HG03439 (cell line): ENCODE measurements around the gene NCAPD3.
"Not testable (repeated sequence)": the region's sequence is repeated elsewhere in the genome, so short reads cannot be mapped to it uniquely, and the experiment has no call there.

Experiments
- ATAC-seq: cut with Tn5 transposase; IDR thresholded peaks from one replicate; pipeline ENCODE4 v1.9.1; 2021; ENCODE audit warnings: mild to moderate bottlenecking, moderate library complexity; ENCODE audit not compliant: unreplicated experiment

Gene NCAPD3

DNA sequence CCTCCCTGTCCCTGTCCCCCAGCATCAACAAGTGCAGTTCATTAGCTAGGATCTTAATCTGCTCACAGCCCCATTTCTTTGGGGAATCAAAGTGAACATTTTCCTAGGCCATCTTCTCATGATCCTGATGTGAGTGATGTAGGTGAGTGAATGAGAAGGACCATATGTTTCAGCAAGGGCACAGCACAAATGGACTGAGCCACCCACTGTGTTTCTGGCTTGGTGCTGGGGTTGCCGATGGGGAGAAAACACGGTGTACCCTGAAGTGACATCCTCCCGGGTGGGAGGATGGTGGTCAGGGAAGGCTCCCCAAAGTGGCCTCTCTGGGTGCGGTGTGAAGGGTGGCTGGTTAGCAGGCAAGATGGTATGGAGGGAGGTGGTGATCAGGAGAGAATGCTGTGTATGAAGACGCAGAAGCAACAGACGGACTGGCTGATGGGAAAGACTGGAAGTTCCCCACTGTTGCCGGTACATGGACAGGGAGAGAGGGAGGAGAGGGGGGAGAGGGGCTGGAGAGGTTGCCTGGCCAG is 82.7 kb downstream of the NCAPD3 start:
- ATAC-seq: no peak

DNA sequence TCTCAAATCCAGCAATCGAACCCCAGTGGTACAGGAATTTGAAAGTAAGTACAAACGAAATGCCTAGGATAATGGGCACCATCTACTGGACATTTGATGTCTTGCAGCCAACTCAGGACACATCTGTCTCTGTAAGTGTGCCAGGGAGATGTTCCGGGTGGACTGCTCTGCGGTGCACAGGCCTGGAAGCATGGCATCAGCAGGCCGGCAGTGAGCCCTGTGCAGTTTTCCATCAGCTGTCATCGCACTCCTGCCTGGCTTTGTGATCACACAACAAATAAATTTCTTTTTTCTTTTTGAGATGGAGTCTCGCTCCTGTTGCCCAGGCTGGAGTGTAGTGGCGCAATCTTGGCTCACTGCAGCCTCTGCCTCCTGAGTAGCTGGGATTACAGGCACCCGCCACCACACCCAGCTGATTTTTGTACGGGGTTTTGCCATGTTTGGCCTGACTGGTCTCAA is 83.9 kb downstream of the NCAPD3 start:
- no peak for ATAC-seq

DNA sequence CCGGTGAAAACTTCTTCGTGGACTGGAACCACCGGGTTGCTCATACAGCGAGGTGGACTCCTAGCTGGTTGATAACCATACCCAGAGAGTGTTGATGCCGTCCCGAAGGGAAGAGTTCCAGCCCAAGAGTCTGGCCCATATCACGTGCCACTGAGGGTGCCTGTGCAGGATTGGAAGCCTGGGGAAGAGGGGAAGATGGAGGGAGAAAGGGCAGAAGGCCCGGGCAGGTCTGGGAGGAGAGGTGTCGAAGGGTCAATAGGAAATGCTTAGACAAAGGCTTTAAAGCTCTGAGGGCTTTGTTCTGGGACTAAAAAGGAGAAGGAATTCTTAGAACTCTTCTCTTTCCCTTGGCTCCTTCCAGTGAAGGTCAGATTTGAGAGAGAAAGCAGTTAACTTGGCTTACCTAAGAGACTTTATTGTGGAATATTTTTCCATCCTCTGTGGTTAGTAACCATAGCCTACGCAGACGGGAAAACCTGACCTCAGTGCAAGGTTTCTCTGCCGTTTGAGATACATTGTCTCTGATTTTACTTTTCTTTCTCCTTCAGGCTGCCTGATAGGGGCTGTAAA is 84.4 kb downstream of the NCAPD3 start:
- ATAC-seq: no peak

DNA sequence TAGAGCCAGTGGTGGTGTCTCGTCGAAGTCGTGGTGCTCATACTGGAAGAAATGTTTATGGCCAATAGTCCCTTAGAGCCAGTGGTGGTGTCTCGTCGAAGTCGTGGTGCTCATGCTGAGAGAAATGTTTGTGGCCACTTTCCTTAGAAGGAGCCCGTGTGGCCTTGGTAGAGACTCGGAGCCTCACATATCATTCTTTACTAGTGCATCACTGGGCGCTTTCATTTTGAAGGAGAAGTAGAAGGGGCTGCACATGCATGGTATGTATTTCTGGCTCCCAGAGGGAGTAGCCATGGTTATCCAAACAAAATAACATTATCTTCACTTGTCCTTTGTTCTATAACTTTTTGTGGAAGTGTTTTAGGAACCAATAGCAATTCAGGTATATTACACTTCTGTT is 85.4 kb downstream of the NCAPD3 start:
- no peak for ATAC-seq

DNA sequence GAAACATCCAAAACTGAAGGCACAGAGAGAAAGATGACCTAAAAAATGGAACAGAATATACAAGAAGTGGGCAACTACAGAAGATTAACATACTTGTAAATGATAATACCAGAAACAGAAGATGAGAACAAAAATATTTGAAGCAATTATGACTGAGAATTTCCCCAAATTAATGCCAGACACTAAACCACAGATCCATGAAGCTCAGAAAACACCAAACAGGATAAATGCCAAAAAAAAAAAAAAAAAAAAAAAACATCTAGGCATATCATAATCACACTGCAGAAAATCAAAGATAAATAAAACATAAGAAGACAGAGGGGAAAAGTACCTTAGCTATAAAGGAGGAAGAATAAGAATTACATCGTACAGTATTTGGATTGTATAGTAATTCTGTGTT is 89.6 kb downstream of the NCAPD3 start:
- no peak for ATAC-seq

DNA sequence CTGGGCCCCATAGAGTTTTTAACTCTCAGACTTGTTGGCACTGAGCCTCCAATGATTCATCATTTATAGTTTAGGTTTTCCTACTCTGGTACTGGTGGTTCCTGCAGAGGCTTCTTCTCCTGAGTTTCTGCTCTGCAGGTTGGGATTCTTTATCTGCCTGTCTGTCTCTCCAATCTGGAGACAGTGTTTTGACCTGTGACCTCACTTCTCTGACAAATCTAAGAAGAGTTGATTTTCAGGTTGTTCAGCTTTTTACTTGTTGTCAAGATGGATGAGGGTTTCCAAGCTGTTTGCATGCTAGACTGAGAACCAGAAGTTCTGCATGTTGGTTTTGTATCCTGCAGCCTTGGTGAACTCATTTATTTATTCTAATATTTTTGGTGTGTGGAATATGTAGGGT is 91.0 kb downstream of the NCAPD3 start:
- no peak for ATAC-seq

DNA sequence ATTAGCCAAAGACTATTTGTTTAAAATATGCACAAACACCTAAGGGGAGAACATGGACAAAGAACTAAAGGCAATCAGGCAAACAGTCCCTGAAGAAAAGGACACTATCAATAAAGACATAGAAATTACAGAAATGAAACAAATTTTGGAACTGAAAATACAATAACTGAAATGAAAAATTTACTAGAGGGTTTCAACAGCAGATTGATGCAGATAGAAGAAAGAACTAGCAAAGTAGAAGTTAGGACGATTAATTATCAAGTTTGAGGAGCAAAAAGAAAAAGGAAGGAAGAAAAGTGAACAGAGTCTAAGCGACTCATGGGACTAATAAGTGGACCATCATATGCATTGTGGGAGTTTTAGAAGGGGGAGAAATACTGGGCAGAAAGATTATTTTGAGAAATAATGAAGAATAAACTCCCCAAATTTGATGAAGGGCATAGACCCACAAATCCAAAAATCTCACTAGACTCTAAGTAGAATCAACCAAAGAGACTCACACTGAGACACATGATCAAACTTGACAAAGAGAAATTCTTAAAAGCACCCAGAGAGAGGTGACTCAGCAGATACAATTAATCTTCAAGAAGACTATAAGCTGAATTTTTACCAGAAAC is 92.0 kb downstream of the NCAPD3 start:
- ATAC-seq: no peak

DNA sequence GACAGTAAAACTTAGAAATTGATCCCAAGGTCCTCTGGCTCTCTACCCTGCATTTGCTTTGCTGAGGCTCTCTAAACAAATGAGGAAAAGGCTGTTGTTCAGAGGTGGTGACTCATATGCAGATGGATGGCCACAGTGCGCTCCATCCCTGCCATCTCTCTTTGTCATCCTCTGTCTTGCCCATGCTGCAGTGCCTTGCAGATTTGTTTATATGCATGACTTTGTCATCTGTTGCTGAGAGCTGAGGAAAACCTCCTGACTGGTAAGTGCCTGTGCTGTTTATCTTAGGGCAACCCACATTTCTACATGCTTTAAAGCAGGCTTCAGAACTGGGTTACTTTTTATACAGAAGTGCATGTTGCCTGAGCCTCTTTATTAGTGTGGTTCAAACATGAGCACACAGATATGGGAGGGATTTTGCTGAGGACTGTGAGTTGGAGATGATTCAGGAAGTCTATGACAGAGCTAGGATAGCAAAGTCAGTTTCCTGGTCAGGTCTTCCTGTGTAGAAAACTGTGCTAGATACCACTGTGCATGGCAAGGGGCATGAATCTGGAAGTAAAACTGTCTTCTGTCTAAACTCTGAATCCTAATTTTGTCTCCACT is 97.4 kb downstream of the NCAPD3 start:
- ATAC-seq: no peak

DNA sequence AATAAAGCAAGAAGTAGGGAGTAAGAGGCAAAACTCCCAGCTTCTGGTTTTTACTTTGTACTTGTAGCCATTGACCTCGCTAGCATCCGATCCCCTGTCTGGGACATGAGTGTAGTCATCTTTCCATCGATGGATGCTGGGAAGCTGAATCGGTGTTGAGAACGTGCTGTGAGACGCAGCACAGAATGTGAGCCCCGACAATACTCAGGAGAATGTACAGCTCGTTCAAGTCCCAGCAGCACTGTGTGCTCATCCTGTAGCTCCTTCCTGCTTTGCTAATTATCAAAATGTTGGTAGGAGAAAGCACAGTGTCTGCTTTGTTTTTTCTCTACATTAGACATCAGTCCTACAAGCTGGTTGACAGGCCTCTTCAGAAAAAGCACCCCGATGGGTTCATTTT is 98.3 kb downstream of the NCAPD3 start:
- no peak for ATAC-seq

DNA sequence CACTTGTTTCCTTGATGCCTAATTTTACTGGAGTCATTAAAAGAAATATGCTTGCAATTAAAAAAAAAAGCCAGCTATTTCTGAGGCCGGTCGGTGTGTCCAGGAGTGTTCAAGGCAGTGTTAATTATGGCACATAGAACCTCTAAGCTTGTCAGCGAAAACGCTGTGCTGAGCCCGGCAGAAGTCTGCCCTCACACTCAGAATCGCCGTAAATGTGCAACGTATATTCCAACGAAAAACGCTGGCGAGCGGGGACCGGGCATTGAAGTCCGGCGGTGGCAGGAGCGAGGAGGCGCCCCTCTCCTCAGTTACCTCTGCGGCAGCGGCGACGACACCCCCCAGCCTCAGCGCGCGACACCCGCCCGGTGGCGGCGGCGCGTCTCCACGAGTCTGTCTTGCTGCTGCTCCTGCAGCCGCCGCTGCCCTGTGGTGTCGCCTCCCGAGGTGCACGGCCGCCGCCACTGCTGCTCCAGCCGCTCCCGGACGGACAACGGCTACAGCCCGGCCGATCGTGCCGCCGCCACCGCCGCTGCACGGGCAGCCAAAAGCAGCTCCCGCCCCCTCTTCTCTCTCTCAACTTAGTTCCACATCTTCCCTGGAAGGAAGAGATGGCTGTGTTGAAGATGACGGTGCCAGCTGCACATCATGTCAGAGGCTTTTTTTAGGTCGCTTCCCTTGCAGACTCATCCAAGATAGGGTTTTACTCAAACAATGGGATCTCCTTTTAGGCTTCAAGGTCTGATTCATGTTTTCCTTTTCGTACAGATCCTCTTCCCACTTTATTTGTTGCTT is 98.9 kb downstream of the NCAPD3 start:
- ATAC-seq: no peak

DNA sequence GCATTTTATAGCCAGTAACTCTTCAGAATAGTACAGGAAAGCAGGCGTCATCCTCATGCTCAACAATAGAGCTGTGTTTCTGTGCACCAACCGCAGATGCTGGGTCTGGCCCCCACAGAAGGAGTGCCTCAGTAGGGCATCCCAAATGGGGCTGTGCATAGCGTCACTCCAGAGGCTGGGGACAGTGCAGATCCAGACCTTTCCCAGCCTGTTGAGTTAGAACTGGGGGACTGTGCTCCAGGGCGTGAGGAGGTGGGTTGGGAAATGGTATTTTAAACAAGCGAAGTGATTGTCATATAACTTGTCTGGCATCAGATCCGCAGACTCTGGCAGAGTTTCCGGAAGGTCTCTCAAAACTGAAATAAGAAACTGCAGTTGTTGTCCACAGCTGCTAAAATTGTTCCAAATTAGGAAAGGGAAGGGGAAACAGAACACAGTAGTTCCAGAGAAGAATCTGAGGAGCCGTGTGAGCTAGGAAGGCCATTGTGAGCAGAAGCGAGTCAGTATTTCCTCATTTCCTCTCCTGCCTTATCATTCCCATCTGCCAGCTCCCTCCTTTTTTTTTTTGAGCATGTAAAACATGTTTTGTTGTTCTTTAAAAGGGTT is 102.7 kb downstream of the NCAPD3 start:
- no peak for ATAC-seq

DNA sequence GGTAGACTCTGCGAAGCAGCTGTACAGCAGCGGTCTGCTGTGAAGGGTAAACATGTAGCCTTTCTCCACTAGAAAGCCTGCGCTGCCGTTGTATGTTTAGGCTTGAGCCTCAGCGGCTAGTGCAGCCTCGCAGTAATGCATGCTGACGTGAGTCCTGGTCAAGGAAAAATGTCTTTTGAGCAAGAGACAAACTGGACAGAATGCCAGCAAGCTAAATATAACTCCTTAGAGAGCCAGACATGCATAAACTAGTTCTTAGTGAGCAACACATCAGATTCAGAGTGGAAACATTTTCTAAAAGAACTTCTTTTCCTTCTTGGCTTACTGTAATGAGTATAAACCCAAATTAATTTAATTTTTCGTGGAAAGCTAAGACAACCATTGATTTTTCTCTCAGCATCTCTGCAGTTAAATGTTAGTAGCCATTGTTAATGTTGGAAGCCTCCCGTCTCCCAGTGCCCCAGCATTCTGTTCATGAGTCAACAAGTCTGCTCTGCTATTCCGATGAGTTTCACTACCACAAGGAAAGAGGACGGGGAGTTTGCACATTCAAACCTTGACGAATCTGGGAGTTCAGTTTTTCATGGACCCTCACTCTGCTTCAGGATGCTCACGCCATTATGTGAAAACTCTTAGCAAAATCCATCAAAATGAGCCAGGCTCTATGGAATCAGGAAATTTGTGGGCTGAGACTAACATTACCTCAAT is 103.5 kb downstream of the NCAPD3 start:
- ATAC-seq: no peak

DNA sequence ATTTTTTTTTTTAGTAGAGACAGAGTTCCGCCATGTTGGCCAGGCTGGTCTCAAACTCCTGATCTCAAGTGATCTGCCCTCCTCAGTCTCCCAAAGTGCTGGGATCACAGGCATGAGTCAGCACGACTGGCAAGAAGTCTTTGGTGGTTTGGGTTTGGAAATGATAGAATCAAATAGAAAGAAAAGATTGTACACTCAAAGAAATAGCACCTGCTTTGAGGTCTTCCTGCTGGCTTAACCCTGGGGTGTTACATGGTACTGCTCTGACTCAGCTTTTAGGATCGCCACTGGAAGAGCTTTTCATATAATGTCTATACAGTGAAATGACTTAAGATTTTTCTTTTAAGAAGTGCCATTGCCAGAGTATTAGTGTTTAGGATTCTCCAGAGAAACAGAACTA is 104.7 kb downstream of the NCAPD3 start:
- ATAC-seq: no peak

DNA sequence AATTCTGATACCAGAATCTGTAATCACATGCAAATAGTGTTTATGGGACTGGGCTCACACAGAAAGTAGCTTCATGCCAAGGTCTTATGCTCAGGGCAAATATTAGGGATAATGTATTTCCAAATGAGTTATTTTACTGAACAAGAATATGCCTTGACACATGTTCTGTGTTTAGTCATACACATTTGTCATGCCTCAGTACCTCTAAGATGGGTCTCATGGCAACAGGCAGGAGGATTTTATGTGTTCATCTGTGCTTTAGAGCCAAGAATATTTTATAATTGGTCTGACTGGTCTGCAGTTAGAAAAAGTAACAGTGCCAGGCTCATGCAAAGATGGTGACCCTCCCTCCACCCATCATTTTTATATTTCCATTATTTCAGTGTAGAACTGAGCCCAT is 105.8 kb downstream of the NCAPD3 start:
- no peak for ATAC-seq

DNA sequence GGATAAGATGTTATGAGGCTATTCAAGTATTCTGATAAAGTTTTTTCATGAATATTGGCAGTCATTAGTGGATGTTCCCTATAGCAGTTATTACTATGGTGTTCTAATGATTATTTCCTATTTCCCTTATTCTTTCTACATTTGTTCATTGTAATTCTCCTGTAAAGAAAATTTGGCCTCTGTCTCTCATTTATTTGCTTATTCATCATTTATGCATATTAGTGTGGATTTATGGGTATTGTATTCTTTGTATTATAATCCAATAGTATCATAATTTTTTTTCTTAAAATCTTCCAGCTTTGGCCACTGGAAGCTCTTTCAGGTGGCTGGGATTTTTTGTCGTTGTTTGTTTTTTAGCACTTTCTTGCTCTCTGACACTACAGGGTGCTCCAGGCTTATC is 107.6 kb downstream of the NCAPD3 start:
- no peak for ATAC-seq

DNA sequence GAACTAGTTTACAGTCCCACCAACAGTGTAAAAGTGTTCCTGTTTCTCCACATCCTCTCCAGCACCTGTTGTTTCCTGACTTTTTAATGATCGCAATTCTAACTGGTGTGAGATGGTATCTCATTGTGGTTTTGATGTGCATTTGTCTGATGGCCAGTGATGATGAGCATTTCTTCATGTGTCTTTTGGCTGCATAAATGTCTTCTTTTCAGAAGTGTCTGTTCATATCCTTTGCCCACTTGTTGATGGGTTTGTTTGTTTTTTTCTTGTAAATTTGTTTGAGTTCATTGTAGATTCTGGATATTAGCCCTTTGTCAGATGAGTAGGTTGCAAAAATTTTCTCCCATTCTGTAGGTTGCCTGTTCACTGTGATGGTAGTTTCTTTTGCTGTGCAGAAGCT is 110.0 kb downstream of the NCAPD3 start:
- ATAC-seq: not testable (repeated sequence)

DNA sequence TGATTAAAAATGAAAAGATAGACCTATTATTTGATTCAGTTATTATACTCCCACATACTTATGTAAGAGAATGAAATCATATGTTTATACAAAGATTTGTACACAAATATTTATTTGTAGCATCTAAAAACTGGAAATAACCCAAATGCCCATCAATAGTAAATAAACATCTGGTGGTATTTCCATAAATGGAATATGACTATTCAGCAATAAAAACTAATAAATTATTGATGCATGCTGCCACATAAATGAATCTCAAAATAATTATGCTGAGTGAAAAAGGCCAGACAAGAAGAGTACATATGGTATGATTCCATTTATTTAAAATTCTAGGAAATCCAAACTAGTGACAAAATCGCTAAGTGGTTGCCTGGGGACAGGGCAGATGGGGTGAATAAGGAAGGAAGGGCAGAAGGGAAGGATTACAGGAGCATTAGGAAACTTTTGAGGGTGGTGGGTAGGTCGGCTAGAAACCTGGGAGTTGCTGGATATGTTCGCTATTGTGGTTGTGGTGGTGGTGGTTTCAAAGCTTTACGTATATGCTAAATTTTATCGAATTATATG is 113.4 kb downstream of the NCAPD3 start:
- ATAC-seq: no peak
